MV-4-11 (cell line): ENCODE results near the gene C20orf204.

ENCODE experiments used
- DNase-seq: peaks from one replicate; lab custom pipeline; 2025; lab: John Stamatoyannopoulos, UW

Gene C20orf204

DNA sequence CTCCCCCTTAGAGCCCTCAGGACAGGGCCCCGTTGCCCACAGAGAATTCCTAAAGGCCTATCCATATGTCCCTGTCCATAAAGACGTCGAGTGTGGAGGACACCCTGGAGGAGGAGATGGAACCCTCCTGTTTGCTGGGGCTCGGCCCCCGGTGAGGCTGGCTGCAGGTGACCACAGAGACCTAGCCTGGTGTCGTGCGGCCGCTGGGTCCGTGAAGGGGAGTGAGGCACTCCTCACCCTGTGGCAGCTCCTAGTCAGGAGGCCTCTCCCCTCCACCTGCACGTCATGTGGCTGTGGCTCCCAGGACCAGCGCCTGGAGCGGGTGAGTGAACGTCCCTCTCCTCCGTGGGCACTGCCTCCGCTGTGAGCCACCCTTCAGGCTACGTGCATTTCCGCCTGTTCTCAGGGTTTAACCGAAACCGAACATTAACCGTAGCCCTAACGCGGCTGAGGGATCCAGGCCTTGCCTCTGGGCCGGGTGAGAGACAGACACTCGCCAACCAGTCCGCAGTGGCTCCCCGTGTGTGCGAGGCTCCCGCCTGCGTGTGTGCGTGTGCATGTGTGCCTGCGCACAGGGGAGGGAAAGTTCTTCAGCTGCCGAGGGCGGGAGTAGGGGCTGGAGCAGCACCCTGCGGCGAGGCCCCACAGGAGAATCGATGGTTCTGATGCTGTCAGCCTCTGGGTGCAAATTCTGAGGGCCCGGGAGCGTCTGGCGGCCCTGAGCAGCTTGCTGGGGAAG lies 21.1 kb downstream of the C20orf204 start:
- DNase-seq: peak; percentile 55

DNA sequence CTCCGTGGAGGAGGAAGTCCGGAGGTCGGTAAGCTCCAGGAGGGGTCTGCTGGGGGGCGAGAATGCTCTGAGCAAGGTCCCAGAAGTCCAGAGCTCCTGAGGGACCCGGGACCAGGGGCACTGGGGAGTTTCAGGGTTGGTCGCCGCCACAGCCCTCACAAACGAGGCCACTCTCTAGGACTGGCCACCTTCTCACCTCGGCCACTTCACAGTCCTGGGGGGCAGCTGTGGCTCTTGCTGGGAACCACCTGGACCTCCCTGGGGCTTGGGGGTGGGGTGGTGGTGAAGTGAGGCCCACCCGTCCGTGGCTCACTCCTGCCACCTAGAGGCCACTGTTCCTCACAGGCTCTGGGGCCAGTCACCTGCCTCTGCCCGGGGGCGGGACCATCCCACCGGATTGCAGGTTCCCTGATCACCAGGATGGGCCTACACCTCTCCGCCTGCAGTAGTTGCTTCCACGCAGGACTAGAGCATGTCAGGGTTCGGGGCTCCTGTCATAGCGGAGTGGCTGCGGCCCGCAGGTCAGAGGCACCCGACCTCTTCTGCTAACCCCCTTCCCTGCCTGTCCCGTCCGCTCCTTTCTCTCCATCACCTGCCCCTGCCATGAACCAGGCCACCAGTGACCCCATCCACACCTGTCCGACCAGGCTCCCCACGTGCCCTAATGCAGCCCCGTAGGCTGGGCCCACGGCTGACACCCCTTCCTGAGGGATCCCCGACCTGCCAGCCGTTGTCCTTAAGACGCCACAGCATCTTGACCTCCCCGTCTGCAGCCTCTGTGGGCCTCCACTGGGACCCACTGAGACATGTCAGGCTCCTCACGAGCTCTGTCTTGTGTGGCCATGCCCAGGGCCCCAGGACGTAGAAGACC lies 21.9 kb downstream of the C20orf204 start:
- peak; percentile 33 for DNase-seq

DNA sequence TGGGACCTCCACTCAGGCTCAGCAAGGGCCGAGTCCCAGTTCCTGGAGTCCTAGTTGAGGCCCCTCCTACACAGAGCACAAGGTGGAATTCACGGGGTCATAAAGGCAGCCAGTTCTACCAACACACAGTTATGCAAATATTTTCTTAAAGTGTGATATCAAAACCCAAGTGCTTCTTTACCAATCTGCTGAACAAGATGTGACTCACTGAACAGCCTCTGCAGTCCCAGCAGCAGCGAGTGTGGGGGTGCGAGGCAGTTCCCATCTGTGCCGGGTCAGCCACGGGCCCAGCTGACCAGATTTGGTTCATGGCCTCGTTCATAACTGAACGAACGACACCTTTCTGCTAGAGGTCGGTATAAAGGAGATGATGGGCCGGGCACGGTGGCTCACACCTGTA lies 22.6 kb downstream of the C20orf204 start:
- no peak for DNase-seq

DNA sequence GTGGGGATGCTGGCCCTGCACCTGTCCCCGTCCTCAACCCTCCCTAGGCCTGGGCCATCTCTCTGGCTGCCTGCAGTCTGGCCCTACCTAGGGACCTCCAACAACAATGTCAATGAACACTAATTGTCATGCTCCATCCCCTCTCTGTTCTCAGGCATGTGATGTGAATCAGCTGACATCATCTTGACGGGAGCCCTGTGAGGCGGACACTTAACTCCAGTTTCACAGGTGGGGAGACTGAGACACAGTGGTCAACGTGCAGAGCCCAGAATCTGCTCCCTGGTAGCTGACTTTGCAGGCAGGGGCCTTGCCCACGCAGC lies 26.3 kb downstream of the C20orf204 start:
- no peak for DNase-seq

DNA sequence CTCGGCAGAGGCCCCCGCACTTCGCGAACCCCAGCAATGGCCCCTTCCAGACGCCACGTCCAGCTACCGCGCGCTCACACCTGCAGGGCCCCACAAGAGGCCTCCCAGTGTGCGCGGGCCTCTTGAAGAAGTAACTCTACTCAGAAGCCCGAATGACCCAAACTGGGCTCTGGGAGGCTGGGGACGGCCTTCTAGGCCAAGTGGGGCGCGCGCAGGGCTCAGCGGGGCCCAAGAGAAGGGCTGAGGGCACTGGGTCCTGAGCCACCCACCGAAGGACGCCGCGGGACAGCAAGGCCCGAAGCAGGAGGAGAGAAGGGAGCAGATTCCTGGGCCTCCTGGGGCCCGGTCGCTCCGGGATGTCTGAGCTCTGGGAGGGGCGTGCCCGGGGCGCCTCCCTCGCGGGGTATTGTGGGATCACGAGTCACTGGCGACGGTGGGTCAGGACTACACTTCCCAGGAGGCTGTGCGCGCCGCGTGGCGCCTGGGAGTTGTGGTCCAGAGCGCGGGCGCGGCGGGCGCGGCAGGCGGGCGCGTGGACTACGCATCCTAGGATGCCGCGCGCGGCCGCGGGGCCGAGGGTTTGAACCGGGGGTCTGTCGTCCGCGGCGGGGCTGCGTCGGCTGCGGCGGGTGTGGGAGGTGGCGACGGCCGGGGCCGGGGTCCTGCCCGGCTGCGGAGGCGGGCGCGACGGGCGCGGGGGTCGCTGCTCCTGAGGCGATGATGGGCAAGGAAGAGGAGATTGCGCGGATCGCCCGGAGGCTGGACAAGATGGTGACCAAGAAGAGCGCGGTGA lies 26.8 kb downstream of the C20orf204 start, which contains the start of gene TCEA2:
Gene TCEA2 (plus strand): TSS at position 603 of the 793 bp plus-strand sequence. CDS start 115 bp downstream, at position 718.
- DNase-seq: peak; percentile 93

DNA sequence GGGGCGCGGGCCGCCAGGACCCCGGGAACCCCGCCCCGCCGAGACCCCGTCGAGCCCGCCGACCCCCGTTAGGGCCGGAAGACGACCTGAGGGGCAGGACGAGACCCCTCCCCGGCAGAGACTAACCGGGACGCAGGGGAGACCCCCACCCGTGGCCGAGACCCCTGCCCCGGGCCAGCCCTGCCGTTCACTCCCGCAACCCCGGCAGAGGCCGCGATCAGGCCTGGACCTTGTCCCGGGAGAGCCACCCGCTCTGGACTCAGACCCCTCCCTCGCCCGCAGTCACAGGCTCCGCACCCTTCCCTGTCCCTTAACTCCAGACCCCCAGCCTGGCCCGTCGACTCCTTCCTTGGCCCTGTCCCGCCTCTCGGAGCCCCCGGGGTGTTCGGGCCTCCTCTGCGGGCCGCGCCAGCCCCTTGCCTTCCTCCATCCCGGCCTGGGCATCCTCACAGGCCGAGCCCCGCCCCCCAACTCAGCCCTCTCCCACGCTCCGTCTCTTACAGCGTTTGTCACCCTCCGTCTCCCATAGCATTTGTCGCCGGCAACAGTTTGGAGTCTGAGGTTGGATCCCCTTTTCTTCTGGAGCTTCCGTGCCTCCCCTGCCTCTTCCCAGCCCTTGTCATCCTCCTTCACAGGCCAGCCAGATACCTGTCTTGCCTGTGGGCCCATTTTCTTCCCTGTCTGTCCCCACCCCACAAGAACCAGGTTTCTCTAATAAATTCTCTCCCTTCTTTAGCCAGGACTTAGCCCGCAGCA lies 27.6 kb downstream of the C20orf204 start:
- DNase-seq: no peak

DNA sequence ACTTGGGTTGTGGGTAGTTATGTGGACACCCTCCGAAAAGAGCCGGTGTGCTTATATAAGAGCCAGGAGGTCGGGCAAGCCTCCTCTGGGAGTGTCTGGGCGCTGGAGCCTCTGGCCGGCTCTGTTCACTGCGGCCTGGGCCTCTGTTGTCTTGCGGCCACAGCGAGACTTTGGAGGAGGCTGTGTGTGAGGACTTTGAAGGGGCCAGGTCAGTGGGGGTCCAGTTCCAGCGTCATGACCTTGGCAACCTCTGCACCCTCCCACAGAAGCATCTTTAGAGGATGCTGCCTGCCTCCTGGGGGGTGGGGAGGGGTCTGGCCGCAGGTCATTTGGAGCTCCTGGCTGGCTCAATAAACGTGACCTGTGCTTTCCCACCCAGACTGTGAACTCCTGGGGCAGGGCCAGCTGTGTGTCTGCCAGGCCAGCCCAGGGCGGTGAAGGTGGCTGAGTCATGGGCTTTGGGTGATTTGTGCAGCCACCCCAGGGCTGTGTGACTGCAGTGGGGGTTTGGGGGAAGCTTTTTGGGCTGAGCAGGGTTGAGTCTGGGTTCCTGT lies 28.2 kb downstream of the C20orf204 start:
- DNase-seq: no peak

DNA sequence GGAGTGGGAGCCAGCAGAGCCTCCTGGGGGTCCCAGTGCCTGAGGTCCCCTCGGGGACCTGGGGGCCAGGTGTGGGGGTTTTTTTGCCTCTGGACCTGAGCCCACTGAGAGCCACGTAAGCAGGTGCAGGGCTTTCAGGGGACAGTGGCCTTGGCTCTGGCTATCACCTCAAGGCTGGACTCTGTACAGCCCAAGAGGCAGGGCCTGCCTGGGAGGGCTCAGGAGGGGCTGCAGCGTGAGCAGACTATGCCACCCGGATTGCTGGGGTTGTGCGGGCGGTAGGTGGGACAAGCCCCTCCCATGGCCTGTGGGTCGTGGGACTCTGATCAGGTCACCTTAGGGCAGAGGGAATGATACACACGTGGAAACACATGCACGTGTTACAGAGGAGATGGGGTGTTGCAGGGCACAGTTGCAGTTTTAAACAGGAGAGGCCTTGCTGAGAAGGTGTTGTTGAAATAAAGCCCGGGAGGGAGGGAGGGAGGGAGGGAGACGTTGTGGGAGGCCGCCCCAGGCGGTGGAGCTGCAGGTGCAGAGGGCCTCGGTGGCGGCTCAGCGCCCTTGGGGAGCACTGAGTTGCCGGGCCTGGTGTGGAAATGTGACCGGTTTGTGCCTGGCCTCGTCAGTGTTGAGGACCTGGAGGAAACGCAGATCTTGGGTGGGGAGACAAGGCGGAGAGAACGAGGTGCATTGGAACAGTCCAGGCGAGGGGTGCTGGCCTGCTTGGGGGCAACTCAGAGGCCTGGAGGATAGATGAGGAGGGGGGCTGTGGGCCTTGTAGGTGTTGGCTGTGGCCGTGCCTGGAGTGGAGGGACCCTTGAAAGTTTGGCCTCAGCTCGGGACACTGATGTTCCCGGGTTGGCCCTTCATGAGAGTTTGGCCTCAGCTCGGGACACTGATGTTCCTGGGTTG lies 29.3 kb downstream of the C20orf204 start:
- DNase-seq: no peak

DNA sequence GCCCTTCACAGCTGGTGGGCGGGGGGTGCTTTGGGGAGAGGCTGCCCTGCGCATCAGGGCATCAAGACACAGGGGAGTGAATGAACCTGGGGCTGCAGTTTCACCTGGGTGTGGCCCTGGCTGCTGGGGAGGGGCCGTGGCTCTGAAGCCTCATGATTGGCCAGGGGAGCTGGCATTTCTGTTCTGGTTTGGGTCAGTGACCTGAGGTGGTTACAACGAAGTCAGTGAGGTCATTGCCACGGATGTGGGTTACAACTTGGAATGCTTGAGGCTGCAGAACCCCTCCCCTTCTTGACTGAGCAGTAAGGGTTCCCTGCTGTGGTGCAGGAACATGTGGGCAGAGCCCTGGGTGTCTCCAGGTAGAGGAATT lies 30.0 kb downstream of the C20orf204 start:
- peak; percentile 85 for DNase-seq

DNA sequence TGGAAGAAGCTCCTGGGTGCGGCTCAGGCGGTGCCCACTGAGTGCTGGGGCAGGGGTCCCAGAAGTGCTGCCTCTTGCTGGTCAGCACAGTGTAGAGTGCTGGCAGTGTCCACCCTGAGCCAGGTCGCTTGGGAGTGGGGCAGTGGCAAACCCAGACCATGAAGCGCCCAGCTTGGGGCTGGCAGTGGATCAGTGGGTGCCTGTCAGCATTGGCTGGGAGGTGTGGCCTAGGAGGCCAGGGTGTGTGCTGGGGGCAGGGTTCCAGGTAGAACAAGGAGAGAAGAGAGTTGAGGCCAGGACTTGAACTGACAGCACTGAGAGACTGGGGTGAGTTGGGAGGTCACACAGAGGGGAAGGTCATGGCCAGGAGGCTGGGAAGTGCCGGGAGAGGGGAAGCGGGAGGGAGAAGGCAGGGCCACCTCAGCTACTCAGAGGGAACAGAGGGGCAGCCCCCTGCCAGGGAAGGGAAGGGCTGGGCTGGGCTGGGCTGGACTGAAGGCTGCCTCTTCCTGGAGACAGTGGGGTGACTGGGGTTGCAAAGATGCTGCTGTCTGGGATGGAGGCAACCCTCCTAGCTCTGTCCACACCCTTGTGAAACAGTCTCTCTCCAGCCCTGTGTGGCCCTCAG lies 31.1 kb downstream of the C20orf204 start:
- no peak for DNase-seq

DNA sequence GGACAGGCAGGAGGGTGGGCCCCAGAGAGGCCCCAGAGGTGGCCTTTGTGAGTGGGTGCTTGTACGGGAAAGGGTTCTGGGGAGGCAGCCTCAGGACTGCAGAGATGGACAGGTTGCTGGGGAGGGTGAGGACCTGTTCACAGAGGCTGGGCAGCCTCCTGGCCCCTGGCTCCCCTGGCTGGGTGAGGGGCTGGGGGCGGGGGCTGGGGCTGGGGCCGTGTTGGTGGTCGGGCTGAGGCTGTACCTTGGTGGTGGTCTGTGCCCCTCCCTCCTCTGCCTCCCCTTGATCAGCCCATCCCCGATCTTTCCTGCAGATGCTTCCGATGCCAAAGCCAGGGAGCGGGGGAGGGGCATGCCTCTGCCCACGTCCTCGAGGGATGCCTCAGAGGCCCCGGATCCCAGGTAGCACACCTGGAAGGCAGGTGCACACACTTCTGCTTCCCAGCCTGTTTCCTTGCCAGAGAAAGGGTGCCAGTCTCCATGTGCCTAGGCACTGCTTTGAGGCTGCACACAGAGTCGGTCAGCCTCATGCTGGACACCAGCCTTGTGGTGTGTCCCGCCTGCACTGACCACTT lies 31.8 kb downstream of the C20orf204 start:
- no peak for DNase-seq

DNA sequence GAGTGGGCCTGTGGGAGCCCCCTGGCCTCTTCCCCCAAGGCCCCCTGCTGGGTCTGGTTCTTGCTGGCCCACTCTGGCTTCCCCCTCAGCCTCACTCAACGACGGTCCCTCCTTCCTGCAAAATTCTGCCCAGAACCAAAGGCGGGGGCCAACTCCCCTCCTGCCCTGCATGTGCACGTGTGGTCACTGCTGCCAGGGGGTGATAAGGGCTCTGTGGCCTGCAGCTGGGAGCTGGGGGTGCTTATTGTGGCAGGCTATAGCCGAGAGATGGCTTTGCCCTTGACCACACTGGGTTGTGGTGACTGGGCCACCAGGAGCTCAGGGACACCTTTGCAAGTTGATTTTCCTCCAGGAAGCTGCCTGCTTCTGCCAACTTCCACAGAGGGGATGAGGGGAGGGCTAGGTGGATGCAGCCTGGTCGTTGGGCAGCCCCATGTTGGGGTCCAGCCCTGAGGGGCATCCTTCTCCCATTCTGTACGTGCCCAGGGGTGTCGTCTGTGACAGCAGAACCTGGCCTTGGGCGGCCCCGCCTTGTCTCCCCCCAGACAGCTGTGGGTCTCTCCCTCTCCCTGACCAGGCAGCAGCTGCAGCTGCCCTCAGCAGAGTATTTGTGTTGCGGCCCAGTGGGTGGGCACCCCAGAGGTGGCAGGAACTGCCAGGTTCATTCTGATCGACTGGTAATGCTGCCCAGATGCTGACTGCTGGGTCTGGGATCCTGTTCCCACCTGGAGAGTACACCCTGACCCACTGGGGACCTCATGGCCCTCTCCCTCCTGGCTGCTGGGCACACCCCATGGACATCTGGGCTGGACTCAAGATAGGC lies 32.6 kb downstream of the C20orf204 start:
- no peak for DNase-seq

DNA sequence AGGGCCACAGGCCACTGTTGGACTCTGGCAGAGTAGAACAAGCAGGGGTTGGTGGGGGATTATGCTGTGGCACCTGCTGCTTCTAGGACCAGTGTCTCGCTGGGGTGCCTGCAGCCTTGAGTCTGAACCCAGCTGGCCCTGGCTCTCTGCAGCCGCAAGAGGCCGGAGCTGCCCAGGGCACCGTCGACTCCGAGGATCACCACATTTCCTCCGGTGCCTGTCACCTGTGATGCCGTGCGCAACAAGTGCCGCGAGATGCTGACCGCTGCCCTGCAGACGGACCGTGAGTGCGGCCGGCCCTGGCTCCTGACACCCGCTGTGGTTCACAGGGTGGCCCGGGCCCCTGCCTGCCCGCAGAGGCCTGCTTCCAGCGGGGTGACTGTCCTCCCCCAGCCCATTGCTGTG lies 33.2 kb downstream of the C20orf204 start:
- no peak for DNase-seq

DNA sequence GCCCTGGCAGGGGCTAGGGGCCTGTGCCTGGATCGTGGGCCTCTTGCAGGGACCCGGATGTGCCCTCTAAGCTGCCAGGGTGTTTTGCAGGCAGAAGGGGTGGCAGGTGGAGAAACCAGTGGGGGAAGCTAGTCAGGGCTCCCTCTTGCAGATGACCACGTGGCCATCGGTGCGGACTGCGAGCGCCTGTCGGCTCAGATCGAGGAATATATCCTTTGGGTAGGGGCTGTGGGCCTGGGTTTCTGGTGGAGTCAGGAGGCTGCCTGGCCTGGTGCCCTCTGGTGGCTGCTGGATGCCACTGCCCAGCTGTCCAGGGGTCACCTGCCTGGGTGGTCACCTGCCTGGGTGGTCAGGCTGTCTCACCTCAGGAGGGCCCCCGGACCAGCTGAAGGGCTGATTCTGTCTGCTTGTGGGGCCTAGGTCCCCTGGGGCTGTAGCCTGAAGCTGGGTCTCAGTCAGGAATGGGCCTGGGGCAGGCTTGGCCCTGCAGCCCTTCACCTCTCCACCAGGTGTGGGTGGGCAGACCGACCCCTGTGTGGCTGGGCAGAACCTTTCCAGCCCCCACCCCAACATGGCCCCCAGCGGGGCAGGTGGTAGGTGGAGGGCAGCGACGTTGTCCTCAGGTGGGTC lies 33.7 kb downstream of the C20orf204 start:
- DNase-seq: no peak

DNA sequence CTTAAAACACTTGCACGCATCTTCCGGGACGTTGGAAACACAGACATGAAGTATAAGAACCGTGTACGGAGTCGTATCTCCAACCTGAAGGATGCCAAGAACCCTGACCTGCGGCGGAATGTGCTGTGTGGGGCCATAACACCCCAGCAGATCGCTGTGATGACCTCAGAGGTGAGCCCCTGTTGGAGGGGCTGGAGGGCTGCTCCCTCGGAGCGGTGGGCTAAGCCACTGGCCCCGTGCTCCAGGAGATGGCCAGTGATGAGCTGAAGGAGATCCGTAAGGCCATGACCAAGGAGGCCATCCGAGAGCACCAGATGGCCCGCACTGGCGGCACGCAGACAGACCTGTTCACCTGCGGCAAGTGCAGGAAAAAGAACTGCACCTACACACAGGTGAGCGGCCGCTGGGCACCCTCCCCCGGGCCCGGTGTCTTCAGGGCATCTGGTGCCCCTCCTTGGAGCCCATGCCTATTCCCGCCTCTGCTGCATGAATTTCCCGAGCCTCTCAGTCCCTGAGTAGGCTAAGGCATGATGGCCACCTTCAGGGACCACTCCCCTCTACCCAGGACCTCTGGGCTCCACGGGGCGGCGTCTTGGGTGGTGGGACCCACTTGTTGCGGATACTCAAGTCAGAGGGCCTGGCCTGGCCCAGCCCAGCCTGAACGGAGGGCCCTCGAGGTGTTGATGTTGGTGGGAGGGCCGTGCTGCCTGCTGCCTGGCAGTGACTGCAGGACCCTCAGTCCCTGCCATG lies 34.4 kb downstream of the C20orf204 start:
- no peak for DNase-seq

DNA sequence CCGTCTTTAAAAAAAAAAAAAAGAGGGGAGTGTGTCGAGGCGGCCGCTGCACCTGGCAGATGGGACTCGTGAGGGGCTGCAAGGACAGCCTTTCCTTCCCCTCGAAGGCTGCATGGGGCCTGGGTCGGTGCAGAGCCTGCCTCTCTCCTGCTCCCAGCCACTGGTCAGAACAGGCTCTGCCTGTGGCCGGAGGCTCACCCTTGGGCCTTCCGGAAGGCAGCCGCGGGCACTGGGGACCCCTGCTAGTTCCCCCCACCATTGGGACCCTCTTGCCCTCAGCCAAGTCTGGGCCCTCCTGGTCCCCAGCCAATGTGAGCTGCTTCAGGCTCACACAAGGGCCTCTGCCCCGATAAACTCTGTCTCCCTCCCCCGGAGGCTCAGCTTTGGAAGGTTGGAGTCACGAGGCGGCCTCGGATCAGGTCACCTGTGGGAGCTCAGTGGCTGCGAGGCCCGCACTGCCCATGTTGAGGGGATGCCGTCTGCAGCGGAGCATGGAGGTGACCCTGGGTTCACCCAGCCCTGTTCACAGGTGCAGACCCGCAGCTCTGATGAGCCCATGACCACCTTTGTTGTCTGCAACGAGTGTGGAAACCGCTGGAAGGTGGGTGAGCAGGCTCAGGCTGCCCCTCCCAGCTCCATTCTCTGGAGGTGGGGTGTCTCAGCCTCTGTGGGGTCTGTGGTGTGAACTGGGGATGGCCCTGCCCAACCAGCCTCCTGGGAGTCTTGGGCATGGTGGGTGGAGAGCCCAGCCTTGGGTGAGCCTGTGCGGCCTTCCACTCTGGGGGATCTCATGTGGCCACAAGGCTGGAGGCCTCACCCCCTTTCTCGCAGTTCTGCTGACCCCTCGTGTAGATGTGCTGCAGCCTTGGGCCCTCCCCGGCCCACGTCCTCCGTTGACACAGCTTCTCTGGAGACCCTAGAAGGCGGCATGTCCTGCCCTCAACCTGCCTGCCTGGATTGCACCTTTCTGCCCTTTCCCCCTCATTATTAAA lies 35.7 kb downstream of the C20orf204 start:
- DNase-seq: no peak
